ACC112 (cell line): Measurements from ENCODE around the gene INSYN1.

Experiments used
- H2AFZ ChIP-seq: fragments of 200-600 bp; sonication (generic); one replicate; pipeline ENCODE4 v1.6.0; 2017; ENCODE audit warnings: antibody characterized with exemption, low read length; ENCODE audit not compliant: unreplicated experiment
- H3K27ac ChIP-seq: fragments of 200-600 bp; sonication (generic); 2 replicates; pipeline ENCODE4 v1.5.1; 2014; ENCODE audit warnings: low read depth, mild to moderate bottlenecking, antibody characterized with exemption, low read length, moderate library complexity
- H3K27me3 ChIP-seq: fragments of 200-600 bp; sonication (generic); 2 replicates; pipeline ENCODE4 v1.6.1; 2014; ENCODE audit warnings: mild to moderate bottlenecking, antibody characterized with exemption, low read length, moderate library complexity, mixed read lengths; ENCODE audit not compliant: insufficient read depth
- H3K36me3 ChIP-seq: fragments of 200-600 bp; sonication (generic); 2 replicates; pipeline ENCODE4 v1.6.1; 2016; ENCODE audit warnings: mild to moderate bottlenecking, antibody characterized with exemption, low read length, moderate library complexity, mixed read lengths; ENCODE audit not compliant: insufficient read depth
- H3K4me1 ChIP-seq: fragments of 200-600 bp; sonication (generic); one replicate; pipeline ENCODE4 v1.6.1; 2016; ENCODE audit warnings: low read length, mixed read lengths; ENCODE audit not compliant: insufficient read depth, unreplicated experiment, control insufficient read depth
- H3K4me3 ChIP-seq: fragments of 200-600 bp; sonication (generic); 2 replicates; pipeline ENCODE4 v1.5.1; 2014; ENCODE audit warnings: mild to moderate bottlenecking, low read depth, low read length
- H3K79me2 ChIP-seq: fragments of 200-600 bp; sonication (generic); one replicate; pipeline ENCODE4 v1.6.0; 2016; ENCODE audit warnings: low read length; ENCODE audit not compliant: control insufficient read depth, unreplicated experiment, insufficient read depth

The INSYN1 gene

GRCh38 chr15:73771385-73772045 lies 18.4 kb upstream of the INSYN1 start:
- H3K27me3 ChIP-seq, result peaks cover 32% of the 10 kb centered on the region
- H3K4me3 ChIP-seq, result no peak overlapping the region

GRCh38 chr15:73770050-73770449 lies 16.9 kb upstream of the INSYN1 start:
- no peak overlapping the region for H2AFZ ChIP-seq
- H3K27ac ChIP-seq, result no peak overlapping the region

More at GRCh38 chr15:73771385-73772045, 18.4 kb upstream of the INSYN1 start:
- Histone ChIP-seq H3K27ac (no peak overlapping the region), H3K4me1 (no peaks in the 10 kb centered on the region), H3K36me3 (no peaks in the 10 kb centered on the region), H3K79me2 (no peaks in the 10 kb centered on the region), H2AFZ (no peak overlapping the region)

GRCh38 chr15:73767806-73768501 lies 14.8 kb upstream of the INSYN1 start:
- H2AFZ ChIP-seq, result no peak overlapping the region
- H3K4me1 ChIP-seq, result no peaks in the 10 kb centered on the region
- no peak overlapping the region for H3K27ac ChIP-seq
- no peaks in the 10 kb centered on the region for H3K79me2 ChIP-seq
- no peak overlapping the region for H3K4me3 ChIP-seq
- no peaks in the 10 kb centered on the region for H3K36me3 ChIP-seq
- peaks cover 60% of the 10 kb centered on the region for H3K27me3 ChIP-seq

More at GRCh38 chr15:73770050-73770449, 16.9 kb upstream of the INSYN1 start:
- H3K4me1 ChIP-seq, result no peaks in the 10 kb centered on the region
- H3K27me3 ChIP-seq, result peaks cover 45% of the 10 kb centered on the region
- H3K36me3 ChIP-seq, result no peaks in the 10 kb centered on the region
- no peaks in the 10 kb centered on the region for H3K79me2 ChIP-seq
- H3K4me3 ChIP-seq, result no peak overlapping the region

- H3K4me1 ChIP-seq, result no peaks in the 10 kb centered on the region
- no peak overlapping the region for H3K27ac ChIP-seq
- no peak overlapping the region for H2AFZ ChIP-seq
- no peaks in the 10 kb centered on the region for H3K36me3 ChIP-seq
- no peak overlapping the region for H3K4me3 ChIP-seq
- no peaks in the 10 kb centered on the region for H3K79me2 ChIP-seq
- peaks cover 68% of the 10 kb centered on the region for H3K27me3 ChIP-seq
Measured at GRCh38 chr15:73766598-73766997, 13.4 kb upstream of the INSYN1 start.

- H2AFZ ChIP-seq, result no peak overlapping the region
- no peaks in the 10 kb centered on the region for H3K79me2 ChIP-seq
- peaks cover 68% of the 10 kb centered on the region for H3K27me3 ChIP-seq
- no peak overlapping the region for H3K4me3 ChIP-seq
- H3K4me1 ChIP-seq, result no peaks in the 10 kb centered on the region
- H3K36me3 ChIP-seq, result no peaks in the 10 kb centered on the region
- H3K27ac ChIP-seq, result no peak overlapping the region
Measured at GRCh38 chr15:73765778-73766177, 12.6 kb upstream of the INSYN1 start.

GRCh38 chr15:73763931-73764330 lies 10.8 kb upstream of the INSYN1 start:
- H3K36me3 ChIP-seq, result no peaks in the 10 kb centered on the region
- H3K4me1 ChIP-seq, result no peaks in the 10 kb centered on the region
- H3K27me3 ChIP-seq, result peaks cover 77% of the 10 kb centered on the region
- no peak overlapping the region for H3K27ac ChIP-seq
- no peak overlapping the region for H3K4me3 ChIP-seq
- no peak overlapping the region for H2AFZ ChIP-seq
- H3K79me2 ChIP-seq, result no peaks in the 10 kb centered on the region

GRCh38 chr15:73760330-73761329 lies 7.5 kb upstream of the INSYN1 start:
- Histone ChIP-seq H3K27ac (no peak overlapping the region), H3K36me3 (no peaks in the 10 kb centered on the region), H2AFZ (no peak overlapping the region), H3K4me3 (no peak overlapping the region), H3K79me2 (no peaks in the 10 kb centered on the region), H3K4me1 (no peaks in the 10 kb centered on the region), H3K27me3 (peaks cover 86% of the 10 kb centered on the region)

GRCh38 chr15:73758461-73758860 lies 5.3 kb upstream of the INSYN1 start:
- H3K27ac ChIP-seq, result no peak overlapping the region
- H3K4me1 ChIP-seq, result no peaks in the 10 kb centered on the region
- H3K4me3 ChIP-seq, result no peak overlapping the region
- H2AFZ ChIP-seq, result no peak overlapping the region
- H3K27me3 ChIP-seq, result peaks cover 70% of the 10 kb centered on the region
- H3K79me2 ChIP-seq, result no peaks in the 10 kb centered on the region
- H3K36me3 ChIP-seq, result no peaks in the 10 kb centered on the region

GRCh38 chr15:73757571-73757970 lies 4.4 kb upstream of the INSYN1 start:
- Histone ChIP-seq H3K27me3 (peaks cover 68% of the 10 kb centered on the region), H3K36me3 (no peaks in the 10 kb centered on the region), H2AFZ (no peak overlapping the region), H3K27ac (no peak overlapping the region), H3K4me3 (no peak overlapping the region), H3K79me2 (no peaks in the 10 kb centered on the region), H3K4me1 (no peaks in the 10 kb centered on the region)

- Histone ChIP-seq H3K4me1 (no peaks in the 10 kb centered on the region), H3K79me2 (no peaks in the 10 kb centered on the region), H3K4me3 (no peak overlapping the region), H3K27ac (no peak overlapping the region), H2AFZ (no peak overlapping the region), H3K27me3 (peaks cover 68% of the 10 kb centered on the region), H3K36me3 (no peaks in the 10 kb centered on the region)
Measured at GRCh38 chr15:73756947-73757513, 3.9 kb upstream of the INSYN1 start.
